ENCODE measurements around the gene NHERF2.

Gene NHERF2

DNA sequence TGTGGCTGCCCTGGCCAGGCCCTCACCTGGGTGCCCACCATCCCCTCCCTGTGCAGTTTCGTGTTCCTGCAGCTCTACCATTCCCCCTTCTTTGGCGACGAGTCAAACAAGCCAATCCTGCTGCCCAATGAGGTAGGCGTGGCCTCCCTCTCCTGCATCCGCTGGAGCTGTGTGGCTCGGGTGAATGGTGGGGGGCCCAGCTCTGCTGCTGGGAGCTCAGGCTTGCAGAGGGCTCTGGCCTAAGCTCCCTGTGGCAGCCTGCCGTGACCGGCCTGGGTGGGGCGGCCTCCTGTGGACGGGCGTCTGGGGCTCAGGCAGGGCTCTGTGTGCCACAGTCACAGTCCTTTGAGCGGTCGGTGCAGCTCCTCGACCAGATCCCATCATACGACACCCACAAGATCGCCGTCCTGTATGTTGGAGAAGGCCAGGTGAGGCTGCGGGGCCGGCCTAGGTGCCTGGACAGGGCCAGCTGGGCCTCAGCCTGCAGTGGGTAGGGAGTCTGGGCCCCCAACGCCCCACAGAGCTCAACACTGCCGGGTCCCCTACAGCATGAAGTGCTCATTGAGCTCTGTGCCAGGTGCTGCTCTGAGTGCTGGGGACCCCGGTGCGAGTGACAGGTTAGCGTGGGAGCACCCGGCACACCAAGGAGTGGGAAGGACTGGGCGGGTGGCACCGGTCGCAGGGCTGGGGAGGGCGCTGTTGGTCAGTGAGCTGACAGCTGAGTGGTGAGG, 58.4 kb downstream of the NHERF2 start:
- no peak for DNase-seq

DNA sequence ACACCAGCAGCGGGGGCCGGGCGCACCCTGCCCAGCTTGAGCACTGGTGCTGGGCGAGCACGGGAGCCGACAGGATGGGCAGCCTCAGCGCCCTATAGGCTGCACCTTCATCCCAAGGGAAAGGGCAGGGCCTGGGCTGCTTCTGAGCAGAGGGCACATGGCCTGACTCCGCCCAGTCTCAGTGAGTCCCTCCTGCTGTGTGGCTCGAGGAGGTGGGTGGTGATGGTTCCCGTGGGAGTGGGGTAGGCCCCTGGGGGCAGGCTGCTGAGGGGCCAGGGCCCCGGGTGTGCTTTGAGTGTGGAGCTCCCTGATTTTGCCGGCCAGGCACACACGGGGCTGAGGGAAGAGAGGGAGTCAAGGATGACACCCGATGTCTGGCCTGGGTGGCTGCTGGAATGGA, 59.0 kb downstream of the NHERF2 start:
- DNase-seq, result no peak

DNA sequence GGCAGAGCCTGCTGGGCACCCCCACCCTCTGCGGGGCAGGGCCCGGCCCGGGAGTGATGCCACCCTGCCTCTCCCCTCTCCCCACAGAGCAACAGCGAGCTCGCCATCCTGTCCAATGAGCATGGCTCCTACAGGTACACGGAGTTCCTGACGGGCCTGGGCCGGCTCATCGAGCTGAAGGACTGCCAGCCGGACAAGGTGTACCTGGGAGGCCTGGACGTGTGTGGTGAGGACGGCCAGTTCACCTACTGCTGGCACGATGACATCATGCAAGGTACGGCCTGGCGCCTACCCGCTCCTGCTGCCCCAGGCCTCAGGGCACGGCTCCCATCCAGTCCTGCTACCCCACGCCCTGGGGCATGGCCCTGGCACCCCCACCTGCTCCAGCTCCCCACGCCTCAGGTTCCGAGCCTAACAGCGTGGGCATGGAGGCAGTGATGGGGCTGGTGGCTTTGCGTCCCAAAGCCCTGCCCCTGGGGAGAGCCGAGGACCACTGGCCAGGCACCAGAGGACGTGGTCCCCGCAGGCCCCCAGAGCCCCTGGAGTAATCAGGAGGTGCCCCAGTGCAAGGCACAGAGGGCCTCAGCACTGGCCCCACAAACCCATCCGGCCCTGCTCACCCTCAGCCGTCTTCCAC, 59.5 kb downstream of the NHERF2 start:
- no peak for DNase-seq

DNA sequence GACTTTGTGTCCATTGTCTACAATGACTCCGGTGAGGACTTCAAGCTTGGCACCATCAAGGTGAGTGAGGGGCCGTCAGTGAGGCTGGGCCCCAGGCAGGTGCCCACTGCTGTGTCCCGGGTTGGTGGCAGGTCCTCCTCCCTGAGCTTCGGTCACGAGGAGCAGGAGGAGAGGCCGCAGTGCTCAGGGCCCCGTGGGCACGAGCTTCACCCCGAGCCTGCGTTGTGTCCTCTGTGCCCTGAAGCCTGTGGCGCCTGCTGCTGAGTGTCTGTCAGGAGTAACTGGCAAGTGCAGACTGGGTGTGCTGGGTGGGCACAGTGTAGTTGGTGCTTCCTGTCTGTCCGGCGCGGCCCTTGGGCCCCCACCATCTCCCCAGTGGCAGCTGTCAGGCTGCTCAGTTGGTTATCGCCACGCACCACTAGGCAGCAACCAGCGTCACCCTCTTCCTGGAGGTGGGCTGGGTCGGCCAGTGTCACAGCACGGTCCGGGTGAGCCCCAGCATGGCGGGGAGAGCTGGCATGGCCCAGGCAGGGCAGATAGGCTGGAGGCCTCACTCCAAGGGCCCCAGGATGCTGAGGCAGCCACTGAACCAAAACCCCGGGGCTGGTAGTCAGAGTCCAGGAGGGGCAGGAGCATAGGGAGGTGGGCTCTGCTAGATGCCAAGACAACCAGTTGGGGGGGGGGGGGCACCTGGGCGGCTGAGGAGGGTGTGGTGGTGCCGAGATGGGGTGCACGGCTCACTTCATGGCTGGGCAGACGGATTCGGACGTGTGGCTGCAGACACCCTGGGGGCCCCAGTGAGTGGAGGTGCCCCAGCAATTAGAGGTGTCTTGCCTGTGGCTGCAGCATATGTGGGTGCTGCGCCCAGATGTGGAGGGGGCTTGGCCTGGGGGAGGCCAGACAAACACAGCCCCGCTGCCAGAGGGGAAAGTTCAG, 60.4 kb downstream of the NHERF2 start:
- DNase-seq, result no peak

DNA sequence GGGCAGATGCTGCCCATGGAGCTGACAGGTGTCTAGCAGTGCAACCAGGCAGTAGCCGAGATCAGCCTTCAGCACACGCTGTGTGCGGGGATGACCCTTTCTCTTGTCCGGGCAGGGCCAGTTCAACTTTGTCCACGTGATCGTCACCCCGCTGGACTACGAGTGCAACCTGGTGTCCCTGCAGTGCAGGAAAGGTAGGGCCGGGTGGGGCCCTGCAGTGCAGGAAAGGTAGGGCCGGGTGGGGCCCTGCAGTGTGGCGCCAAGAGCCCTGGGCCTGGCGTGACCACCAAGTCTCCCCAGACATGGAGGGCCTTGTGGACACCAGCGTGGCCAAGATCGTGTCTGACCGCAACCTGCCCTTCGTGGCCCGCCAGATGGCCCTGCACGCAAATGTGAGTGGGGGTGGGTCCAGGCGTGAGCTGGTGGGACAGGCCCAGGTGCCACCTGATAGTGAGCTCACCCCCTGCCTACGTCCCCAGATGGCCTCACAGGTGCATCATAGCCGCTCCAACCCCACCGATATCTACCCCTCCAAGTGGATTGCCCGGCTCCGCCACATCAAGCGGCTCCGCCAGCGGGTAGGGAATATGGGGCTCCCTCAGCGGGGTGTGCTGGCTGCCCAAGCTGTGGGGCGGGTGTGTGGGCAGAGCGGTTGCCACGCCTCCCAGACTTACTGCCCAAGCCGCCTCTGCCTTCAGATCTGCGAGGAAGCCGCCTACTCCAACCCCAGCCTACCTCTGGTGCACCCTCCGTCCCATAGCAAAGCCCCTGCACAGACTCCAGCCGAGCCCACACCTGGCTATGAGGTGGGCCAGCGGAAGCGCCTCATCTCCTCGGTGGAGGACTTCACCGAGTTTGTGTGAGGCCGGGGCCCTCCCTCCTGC, 61.3 kb downstream of the NHERF2 start:
- no peak for DNase-seq
